Cardiac muscle cell (in vitro differentiated cells and primary cell): ENCODE data around the gene SNX6. TPM values are rescaled to one million over a fixed set of nuclear protein-coding genes. Genes with fewer than 3 reads are reported as not detected.
A peak's percentile ranks its signal among the peaks of the same experiment; 100 is the strongest.

ENCODE experiments used
- DNase-seq, 2 donors: peaks; one replicate each; pipeline versions ENCODE4 v3.0.0 to v3.0.0-alpha.2; 2010 to 2017; ENCODE audit warnings: low read depth in 1 of 2, low spot score in 1 of 2
- H3K27ac ChIP-seq: fragments of 200-600 bp; sonication (generic); 2 replicates; pipeline ENCODE4 v1.5.1; 2016
- H3K27me3 ChIP-seq: fragments of 200-600 bp; sonication (generic); 2 replicates; pipeline ENCODE4 v1.6.0; 2016; ENCODE audit warnings: control low read depth
- H3K36me3 ChIP-seq: fragments of 200-600 bp; sonication (generic); 2 replicates; pipeline ENCODE4 v1.5.1; 2016; ENCODE audit warnings: control low read depth
- H3K4me1 ChIP-seq: fragments of 200-600 bp; sonication (generic); 2 replicates; pipeline ENCODE4 v1.8.1; 2017; ENCODE audit warnings: low read depth, mild to moderate bottlenecking, mixed run types
- H3K4me3 ChIP-seq: fragments of 200-600 bp; sonication (generic); 2 replicates; pipeline ENCODE4 v1.5.1; 2016; ENCODE audit warnings: mild to moderate bottlenecking
- H3K9me3 ChIP-seq: fragments of 200-600 bp; sonication (generic); 2 replicates; pipeline ENCODE4 v1.5.1; 2017; ENCODE audit warnings: low read depth, mild to moderate bottlenecking, control low read depth
- polyA plus RNA-seq: library from polyadenylated mRNA; unstranded; fragments of >200 nt; fragmentation: Nextera tagmentation; extraction: Ambion mirVana; gene quantifications from 2 replicates; pipeline ENCODE4 v1.2.1, GENCODE V29; 2016
- total RNA-seq: library from RNA; depleted of rRNA; stranded (reverse); fragments of >200 nt; gene quantifications from 2 replicates; pipeline ENCODE4 v1.2.3, GENCODE V29; 2016
- TF ChIP-seq, protein P1 (sequence below): IDR thresholded peaks from 2 replicates; pipeline ENCODE4 v1.5.1; 2012; ENCODE audit warnings: low read depth, mild to moderate bottlenecking, low read length

The SNX6 gene
- total and polyA plus RNA-seq, 2 experiments from 2014 or later, result 83.1 to 95.1 TPM

DNA sequence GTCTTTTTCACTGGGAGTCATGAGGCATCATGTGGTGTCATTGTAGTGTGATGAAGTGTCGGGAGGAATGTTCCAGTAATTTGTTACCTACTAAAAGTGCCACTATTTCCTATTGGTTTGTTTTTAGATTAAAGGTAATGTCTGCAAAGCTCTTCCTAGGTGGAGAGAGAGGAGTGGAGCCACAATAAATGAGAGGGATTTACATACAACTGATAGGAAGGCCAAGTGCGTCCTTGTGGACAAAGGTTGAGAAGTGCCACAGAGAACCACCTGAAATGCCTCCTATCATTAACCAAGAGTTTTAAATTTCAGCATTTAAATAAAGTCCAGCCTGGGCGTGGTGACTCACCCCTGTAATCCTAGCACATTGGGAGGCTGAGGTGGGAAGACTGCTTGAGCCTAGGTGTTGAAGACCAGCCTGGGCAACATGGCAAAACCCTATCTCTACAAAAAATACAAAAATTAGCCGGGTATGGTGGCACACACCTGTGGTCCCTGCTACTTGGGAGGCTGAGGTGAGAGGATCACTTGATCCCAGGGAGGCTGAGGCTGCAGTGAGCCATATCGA, 2.5 kb upstream of the SNX6 start:
- DNase-seq, result no peak

DNA sequence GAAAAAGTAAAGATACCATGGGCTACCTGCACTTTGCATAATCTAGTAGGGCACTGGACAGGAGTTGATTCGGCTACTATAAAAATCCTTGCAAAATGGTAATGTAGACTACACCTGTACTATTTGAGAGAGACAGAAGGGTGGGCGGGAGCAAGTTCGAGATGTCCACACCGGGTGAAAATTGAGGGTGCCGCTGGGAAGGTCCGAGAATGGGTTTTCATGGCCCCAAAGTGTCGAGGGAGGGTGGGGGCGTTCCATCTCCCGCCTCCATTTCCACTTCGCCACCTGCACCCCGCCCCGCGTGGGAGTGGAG, 648 bp downstream of the SNX6 start:
- no peaks in the 10 kb centered on the region for H3K9me3 ChIP-seq
- no peak for DNase-seq
- H3K27ac ChIP-seq, result peak overlapping the region; percentile 79
- no peaks in the 10 kb centered on the region for H3K36me3 ChIP-seq
- TF ChIP-seq, protein P1, sequence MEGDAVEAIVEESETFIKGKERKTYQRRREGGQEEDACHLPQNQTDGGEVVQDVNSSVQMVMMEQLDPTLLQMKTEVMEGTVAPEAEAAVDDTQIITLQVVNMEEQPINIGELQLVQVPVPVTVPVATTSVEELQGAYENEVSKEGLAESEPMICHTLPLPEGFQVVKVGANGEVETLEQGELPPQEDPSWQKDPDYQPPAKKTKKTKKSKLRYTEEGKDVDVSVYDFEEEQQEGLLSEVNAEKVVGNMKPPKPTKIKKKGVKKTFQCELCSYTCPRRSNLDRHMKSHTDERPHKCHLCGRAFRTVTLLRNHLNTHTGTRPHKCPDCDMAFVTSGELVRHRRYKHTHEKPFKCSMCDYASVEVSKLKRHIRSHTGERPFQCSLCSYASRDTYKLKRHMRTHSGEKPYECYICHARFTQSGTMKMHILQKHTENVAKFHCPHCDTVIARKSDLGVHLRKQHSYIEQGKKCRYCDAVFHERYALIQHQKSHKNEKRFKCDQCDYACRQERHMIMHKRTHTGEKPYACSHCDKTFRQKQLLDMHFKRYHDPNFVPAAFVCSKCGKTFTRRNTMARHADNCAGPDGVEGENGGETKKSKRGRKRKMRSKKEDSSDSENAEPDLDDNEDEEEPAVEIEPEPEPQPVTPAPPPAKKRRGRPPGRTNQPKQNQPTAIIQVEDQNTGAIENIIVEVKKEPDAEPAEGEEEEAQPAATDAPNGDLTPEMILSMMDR, result no peak
- peak overlapping the region; percentile 96 for H3K4me3 ChIP-seq
- peaks cover 4% of the 10 kb centered on the region for H3K4me1 ChIP-seq
- H3K27me3 ChIP-seq, result no peaks in the 10 kb centered on the region

More for the DNA sequence above, 2.5 kb upstream of the SNX6 start:
- peaks cover 4% of the 10 kb centered on the region for H3K4me1 ChIP-seq
- H3K9me3 ChIP-seq, result no peaks in the 10 kb centered on the region
- TF ChIP-seq, protein P1, result no peak
- no peaks in the 10 kb centered on the region for H3K36me3 ChIP-seq
- no peak overlapping the region for H3K4me3 ChIP-seq
- no peak overlapping the region for H3K27ac ChIP-seq
- H3K27me3 ChIP-seq, result no peaks in the 10 kb centered on the region

DNA sequence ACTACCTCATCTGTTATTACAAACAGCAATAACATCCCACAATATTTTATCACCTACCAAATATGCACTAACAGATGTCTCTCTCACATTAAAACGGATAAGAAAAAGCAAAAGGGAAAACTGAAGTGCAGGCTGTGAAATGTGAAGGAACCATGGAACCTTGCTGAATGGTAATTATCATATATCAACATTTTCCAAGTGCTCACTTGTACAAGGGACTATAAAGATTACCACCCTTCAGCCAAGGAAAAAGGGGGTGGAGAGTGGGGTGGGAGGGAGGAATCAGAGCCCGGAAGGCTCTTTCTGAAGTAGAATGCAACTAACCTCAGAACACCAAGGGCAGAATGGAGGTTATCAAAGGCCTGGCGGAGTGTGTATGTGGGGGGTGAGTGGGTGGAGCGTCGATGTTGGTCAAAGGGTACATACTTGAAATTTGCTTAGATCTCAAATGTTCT, 1.2 kb downstream of the SNX6 start:
- H3K4me3 ChIP-seq, result peak overlapping the region; percentile 96
- H3K9me3 ChIP-seq, result no peaks in the 10 kb centered on the region
- no peak overlapping the region for H3K27ac ChIP-seq
- TF ChIP-seq, protein P1, result no peak
- no peaks in the 10 kb centered on the region for H3K27me3 ChIP-seq
- peak; percentile 42 to 57 for DNase-seq
- peaks cover 4% of the 10 kb centered on the region for H3K4me1 ChIP-seq
- peaks cover 1% of the 10 kb centered on the region for H3K36me3 ChIP-seq

DNA sequence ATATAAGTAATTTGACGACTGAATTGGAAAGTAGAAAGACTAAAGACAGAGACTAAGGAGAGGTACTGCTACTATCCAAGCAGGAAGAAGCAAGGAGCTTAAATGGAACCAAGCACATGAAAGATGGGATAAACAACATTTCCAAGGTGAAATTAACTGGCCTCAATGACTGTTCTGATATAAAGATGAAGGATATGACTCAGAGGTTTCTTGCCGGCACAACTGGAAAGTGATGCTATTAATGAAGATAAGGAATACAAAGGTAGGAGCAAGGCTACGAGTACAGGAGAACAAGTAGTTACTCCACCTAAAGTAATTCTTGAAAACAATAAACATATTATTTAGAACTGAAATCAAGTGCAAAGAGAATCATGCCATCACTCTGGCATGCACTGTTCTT, 6.4 kb downstream of the SNX6 start:
- peaks cover 7% of the 10 kb centered on the region for H3K36me3 ChIP-seq
- TF ChIP-seq, protein P1, result no peak
- DNase-seq, result no peak

DNA sequence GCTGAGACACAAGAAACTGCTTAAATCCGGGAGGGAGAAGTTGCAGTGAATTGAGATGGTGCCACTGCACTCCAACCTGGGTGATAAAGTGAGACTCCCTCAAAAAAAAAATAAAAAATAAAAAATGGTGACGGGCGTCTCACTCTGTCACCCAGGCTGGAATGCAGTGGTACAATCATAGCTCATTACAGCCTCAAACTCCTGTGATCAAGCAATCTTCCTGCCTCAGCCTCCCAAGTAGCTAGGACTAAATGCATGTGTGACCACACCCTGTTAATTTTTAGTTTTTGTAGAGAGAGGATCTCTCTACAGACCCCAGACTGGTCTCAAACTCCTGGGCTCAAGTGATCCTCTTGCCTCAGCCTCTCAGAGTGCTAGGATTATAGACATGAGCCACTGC, 9.1 kb downstream of the SNX6 start:
- Histone ChIP-seq H3K4me1 (no peaks in the 10 kb centered on the region), H3K4me3 (no peak overlapping the region), H3K27me3 (no peaks in the 10 kb centered on the region), H3K36me3 (peaks cover 7% of the 10 kb centered on the region), H3K9me3 (no peaks in the 10 kb centered on the region), H3K27ac (no peak overlapping the region)
- TF ChIP-seq, protein P1, result no peak
- DNase-seq, result no peak

More for the DNA sequence above, 6.4 kb downstream of the SNX6 start:
- no peaks in the 10 kb centered on the region for H3K9me3 ChIP-seq
- H3K27me3 ChIP-seq, result no peaks in the 10 kb centered on the region
- H3K27ac ChIP-seq, result no peak overlapping the region
- peaks cover 1% of the 10 kb centered on the region for H3K4me1 ChIP-seq
- H3K4me3 ChIP-seq, result no peak overlapping the region

DNA sequence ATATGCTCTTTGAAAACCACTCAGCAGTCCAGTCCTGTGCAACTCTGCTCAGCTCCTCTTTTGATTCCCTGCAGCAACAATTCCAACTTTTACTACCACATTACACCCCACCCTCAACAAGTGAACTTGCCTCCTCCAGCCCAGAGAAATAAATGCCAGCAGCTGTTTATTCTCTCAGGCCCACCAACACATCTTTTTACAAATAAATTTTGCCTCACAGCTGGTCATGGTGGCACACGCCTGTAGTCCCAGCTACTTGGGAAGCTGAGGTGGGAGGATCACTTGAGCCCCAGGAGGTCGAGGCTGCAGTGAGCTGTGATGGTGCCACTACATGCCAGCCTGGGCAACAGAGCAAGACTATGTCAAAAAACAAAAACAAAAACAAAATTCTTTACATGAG, 9.8 kb downstream of the SNX6 start:
- Histone ChIP-seq H3K9me3 (no peaks in the 10 kb centered on the region), H3K4me1 (no peaks in the 10 kb centered on the region), H3K4me3 (no peak overlapping the region), H3K27me3 (no peaks in the 10 kb centered on the region), H3K36me3 (peaks cover 7% of the 10 kb centered on the region), H3K27ac (peak overlapping the region; percentile 10)
- TF ChIP-seq, protein P1, result no peak
- DNase-seq, result no peak
